Karpas-422 (cell line): ENCODE measurements around the gene ENTPD5. TPM values are rescaled to one million over a fixed set of nuclear protein-coding genes. Genes with fewer than 3 reads are reported as not detected.
A peak's percentile ranks its signal among the peaks of the same experiment; 100 is the strongest.

ENCODE experiments used
- DNase-seq: peaks from one replicate; pipeline ENCODE4 v3.0.0-alpha.2; 2015
- H2AFZ ChIP-seq: fragments of 200-600 bp; sonication (generic); 2 replicates; pipeline ENCODE4 v1.6.1; 2014; ENCODE audit warnings: antibody characterized with exemption, low read length, mixed read lengths
- H3K27ac ChIP-seq: fragments of 200-600 bp; sonication (generic); 2 replicates; pipeline ENCODE4 v1.5.1; 2014; ENCODE audit warnings: mild to moderate bottlenecking, low read length, moderate library complexity
- H3K27me3 ChIP-seq: fragments of 200-600 bp; sonication (generic); 2 replicates; pipeline ENCODE4 v1.6.1; 2014; ENCODE audit warnings: low read length, mixed read lengths
- H3K36me3 ChIP-seq: fragments of 200-600 bp; sonication (generic); 2 replicates; pipeline ENCODE4 v1.6.1; 2014; ENCODE audit warnings: low read length, mixed read lengths; ENCODE audit not compliant: insufficient read depth
- H3K4me1 ChIP-seq: fragments of 200-600 bp; sonication (generic); 2 replicates; pipeline ENCODE4 v1.6.1; 2014; ENCODE audit warnings: mild to moderate bottlenecking, low read length, mixed read lengths
- H3K4me2 ChIP-seq: fragments of 200-600 bp; sonication (generic); 2 replicates; pipeline ENCODE4 v1.6.1; 2014; ENCODE audit warnings: low read length, low read depth, mild to moderate bottlenecking; ENCODE audit not compliant: poor library complexity, severe bottlenecking
- H3K4me3 ChIP-seq: fragments of 200-600 bp; sonication (generic); 2 replicates; pipeline ENCODE4 v1.5.1; 2014; ENCODE audit warnings: mild to moderate bottlenecking, antibody characterized with exemption, low read length, mixed read lengths
- H3K79me2 ChIP-seq: fragments of 200-600 bp; sonication (generic); 2 replicates; pipeline ENCODE4 v1.6.1; 2014; ENCODE audit warnings: mild to moderate bottlenecking, low read length, mixed read lengths
- H3K9ac ChIP-seq: fragments of 200-600 bp; sonication (generic); 2 replicates; pipeline ENCODE4 v1.6.0; 2014; ENCODE audit warnings: low read length
- H3K9me2 ChIP-seq: fragments of 200-600 bp; sonication (generic), shearing (Covaris generic); replicated peaks from 2 replicates; pipeline ENCODE4 v1.6.0; 2014; ENCODE audit warnings: mild to moderate bottlenecking, low read length, moderate library complexity; ENCODE audit not compliant: insufficient read depth
- H3K9me3 ChIP-seq: fragments of 300-700, 200-600 bp; sonication (generic); 2 replicates; pipeline ENCODE4 v1.6.1; 2014; ENCODE audit warnings: low read length, mixed read lengths
- H4K20me1 ChIP-seq: fragments of 200-600 bp; sonication (generic); 2 replicates; pipeline ENCODE4 v1.6.1; 2014; ENCODE audit warnings: mild to moderate bottlenecking, antibody characterized with exemption, low read length, low read depth; ENCODE audit not compliant: insufficient read depth
- total RNA-seq: library from RNA; depleted of rRNA; stranded (reverse); fragments of >200 nt; shearing (Covaris generic); gene quantifications from 2 replicates; pipeline ENCODE4 v1.2.3, GENCODE V29; 2014; ENCODE audit warnings: low replicate concordance; rRNA removed

Gene ENTPD5
- 22.3 and 26.3 TPM in 2 replicates for total RNA-seq

- H3K4me2 ChIP-seq = peak within 1 kb of the TSS; percentile 81
- DNase-seq = peak; percentile 96
Measured at GRCh38 chr14:74018586-74019407, at the start of gene ENTPD5, which contains the start of gene BBOF1. TSS of gene ENTPD5 (minus strand) at chr14:74019288. CDS start at chr14:73988102, 31,186 bp downstream. TSS of gene BBOF1 (plus strand) at chr14:74019349. CDS start at chr14:74019479, 130 bp downstream.

DNA sequence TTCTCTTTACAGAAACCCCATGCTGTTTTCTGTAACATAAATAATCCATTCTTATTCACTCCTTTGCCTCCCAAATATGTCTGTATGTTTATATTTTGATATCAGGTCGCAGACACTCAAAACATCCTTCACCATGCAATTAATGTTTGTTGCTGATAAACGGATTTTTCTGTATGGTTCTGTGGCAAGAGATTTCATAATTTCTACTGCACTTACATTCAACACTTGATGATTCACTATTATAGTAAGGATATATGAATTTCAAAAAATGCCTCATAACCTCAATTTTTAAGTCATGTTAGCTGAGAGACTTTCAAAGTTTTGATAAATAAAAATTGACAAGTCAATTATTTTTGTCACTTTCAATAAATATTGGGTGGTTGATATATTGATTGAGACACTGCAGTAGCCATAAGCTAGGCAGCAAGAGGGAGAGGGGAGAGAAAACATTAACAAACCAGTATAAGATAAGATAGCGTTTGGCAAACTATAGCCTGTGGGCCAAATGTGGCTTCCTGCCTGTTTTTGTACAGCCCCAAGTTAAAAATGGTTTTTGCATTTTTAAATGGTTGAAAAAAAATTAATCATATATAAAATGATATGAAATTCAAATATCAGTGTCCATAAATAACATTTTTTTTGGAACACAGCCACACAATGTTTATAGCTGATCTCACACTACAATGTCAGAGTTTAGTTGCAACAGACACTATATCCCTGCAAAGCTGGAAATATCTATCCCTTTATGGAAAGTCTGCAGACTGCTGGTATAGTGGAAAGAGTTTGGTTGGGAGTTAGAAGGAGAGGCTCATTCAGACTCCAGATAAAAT is 46.9 kb upstream of the ENTPD5 start:
- H3K4me3 ChIP-seq = no peak overlapping the region
- H3K9ac ChIP-seq = no peak overlapping the region
- no peak for DNase-seq
- H2AFZ ChIP-seq = no peak overlapping the region
- H3K4me2 ChIP-seq = no peak overlapping the region
- H3K36me3 ChIP-seq = peaks cover 4% of the 10 kb centered on the region
- H3K79me2 ChIP-seq = no peaks in the 10 kb centered on the region
- H3K9me2 ChIP-seq = no peaks in the 10 kb centered on the region
- H4K20me1 ChIP-seq = no peaks in the 10 kb centered on the region
- H3K27ac ChIP-seq = no peak overlapping the region
- no peaks in the 10 kb centered on the region for H3K4me1 ChIP-seq
- no peaks in the 10 kb centered on the region for H3K9me3 ChIP-seq
- no peaks in the 10 kb centered on the region for H3K27me3 ChIP-seq

More at GRCh38 chr14:74018586-74019407, at the start of gene ENTPD5, which contains the start of gene BBOF1:
- no peaks in the 10 kb centered on the region for H3K27me3 ChIP-seq
- H3K4me3 ChIP-seq = peak within 1 kb of the TSS; percentile 95
- peak within 1 kb of the TSS; percentile 88 for H2AFZ ChIP-seq
- no peaks in the 10 kb centered on the region for H3K9me2 ChIP-seq
- peak within 1 kb of the TSS; percentile 96 for H3K9ac ChIP-seq
- no peaks in the 10 kb centered on the region for H3K36me3 ChIP-seq
- H3K4me1 ChIP-seq = peaks cover 20% of the 10 kb centered on the region
- H3K27ac ChIP-seq = peak within 1 kb of the TSS; percentile 42; the same call in 1 of the 2 replicates
- H4K20me1 ChIP-seq = no peaks in the 10 kb centered on the region
- no peaks in the 10 kb centered on the region for H3K9me3 ChIP-seq
- H3K79me2 ChIP-seq = peaks cover 25% of the 10 kb centered on the region

DNA sequence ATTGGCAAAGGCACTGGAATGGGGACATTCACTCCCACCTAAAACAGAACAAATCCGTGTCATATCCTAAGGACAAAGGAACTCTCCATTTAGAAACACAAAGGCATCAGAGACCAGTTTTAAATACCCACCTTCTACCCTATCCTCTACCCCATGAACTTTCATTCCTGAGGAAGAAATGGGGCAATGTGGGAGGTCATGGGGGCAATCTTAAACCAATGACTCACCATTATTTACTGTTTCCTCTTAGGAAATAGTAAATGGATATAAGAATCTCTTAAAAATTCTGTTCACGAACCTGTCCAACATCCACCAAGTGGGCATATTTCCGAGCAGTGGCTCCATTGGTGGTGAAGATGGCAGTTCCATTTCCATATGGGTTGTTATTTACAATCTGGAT is 45.8 kb upstream of the ENTPD5 start:
- no peak overlapping the region for H2AFZ ChIP-seq
- no peaks in the 10 kb centered on the region for H3K9me3 ChIP-seq
- H3K27ac ChIP-seq = no peak overlapping the region
- no peak for DNase-seq
- no peaks in the 10 kb centered on the region for H3K27me3 ChIP-seq
- no peak overlapping the region for H3K4me2 ChIP-seq
- no peak overlapping the region for H3K4me3 ChIP-seq
- H3K36me3 ChIP-seq = peaks cover 7% of the 10 kb centered on the region
- no peaks in the 10 kb centered on the region for H3K4me1 ChIP-seq
- no peak overlapping the region for H3K9ac ChIP-seq
- H4K20me1 ChIP-seq = no peaks in the 10 kb centered on the region
- no peaks in the 10 kb centered on the region for H3K9me2 ChIP-seq
- H3K79me2 ChIP-seq = no peaks in the 10 kb centered on the region

- DNase-seq = no peak
- H2AFZ ChIP-seq = no peak overlapping the region
- peaks cover 7% of the 10 kb centered on the region for H3K36me3 ChIP-seq
- no peaks in the 10 kb centered on the region for H3K9me3 ChIP-seq
- H3K4me2 ChIP-seq = no peak overlapping the region
- no peaks in the 10 kb centered on the region for H3K27me3 ChIP-seq
- H3K9ac ChIP-seq = no peak overlapping the region
- no peaks in the 10 kb centered on the region for H3K79me2 ChIP-seq
- no peak overlapping the region for H3K4me3 ChIP-seq
- no peaks in the 10 kb centered on the region for H4K20me1 ChIP-seq
- H3K27ac ChIP-seq = no peak overlapping the region
- H3K9me2 ChIP-seq = no peaks in the 10 kb centered on the region
- H3K4me1 ChIP-seq = no peaks in the 10 kb centered on the region
Measured at GRCh38 chr14:74064426-74064825, 45.3 kb upstream of the ENTPD5 start.

DNA sequence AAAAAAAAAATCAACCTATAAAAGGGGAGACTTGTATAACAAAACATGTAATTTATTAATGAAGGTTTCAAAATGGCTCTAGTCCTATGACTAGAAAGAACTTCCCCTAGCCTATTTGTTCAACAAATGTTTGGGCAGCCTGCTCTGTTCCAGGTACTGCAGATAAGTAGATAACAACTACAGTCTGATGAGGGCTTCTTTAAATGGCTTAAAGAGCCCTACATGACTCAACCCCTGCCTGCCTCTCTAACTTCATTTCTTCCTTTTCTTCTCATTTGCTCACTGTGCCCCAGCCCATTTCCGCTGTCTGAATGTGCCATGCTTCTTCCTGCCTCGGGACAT is 43.7 kb upstream of the ENTPD5 start:
- Histone ChIP-seq H3K27me3 (no peaks in the 10 kb centered on the region), H3K4me3 (no peak overlapping the region), H3K9me3 (no peaks in the 10 kb centered on the region), H3K9ac (no peak overlapping the region), H3K79me2 (no peaks in the 10 kb centered on the region), H3K27ac (no peak overlapping the region), H2AFZ (no peak overlapping the region), H3K4me1 (no peaks in the 10 kb centered on the region), H3K4me2 (no peak overlapping the region), H3K36me3 (peaks cover 7% of the 10 kb centered on the region), H4K20me1 (no peaks in the 10 kb centered on the region), H3K9me2 (no peaks in the 10 kb centered on the region)
- no peak for DNase-seq

DNA sequence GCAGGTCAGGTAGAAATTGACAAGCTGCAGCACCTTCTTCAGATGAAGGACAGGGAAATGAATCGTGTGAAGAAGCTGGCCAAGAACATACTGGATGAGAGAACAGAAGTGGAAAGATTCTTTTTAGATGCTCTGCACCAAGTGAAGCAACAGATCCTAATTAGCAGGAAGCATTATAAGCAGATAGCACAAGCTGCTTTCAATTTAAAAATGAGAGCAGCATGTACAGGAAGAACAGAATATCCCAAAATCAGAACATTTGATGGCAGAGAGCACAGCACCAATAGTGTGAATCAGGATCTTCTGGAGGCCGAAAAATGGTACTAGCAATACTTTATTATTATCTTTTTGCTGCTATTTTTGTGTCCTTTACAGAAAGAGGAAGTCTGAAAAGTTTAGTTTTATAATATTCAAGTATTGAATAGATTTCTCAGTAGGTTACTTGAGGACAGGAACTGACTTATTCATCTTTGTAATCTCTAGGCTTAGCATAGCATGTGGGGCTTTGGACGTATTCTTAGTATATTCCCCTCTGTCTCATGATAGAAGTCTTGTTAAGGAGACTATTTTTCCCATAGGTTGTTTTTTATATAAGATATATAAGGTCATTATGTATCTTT is 30.9 kb upstream of the ENTPD5 start:
- Histone ChIP-seq H3K9me2 (no peaks in the 10 kb centered on the region), H2AFZ (0 out of 2 replicates have a peak overlapping the region, but pooled peaks have one; percentile 17), H3K4me1 (peaks cover 11% of the 10 kb centered on the region), H3K27ac (no peak overlapping the region), H3K79me2 (no peaks in the 10 kb centered on the region), H3K4me2 (peak overlapping the region; percentile 31), H3K36me3 (no peaks in the 10 kb centered on the region), H3K27me3 (no peaks in the 10 kb centered on the region), H3K9ac (no peak overlapping the region), H4K20me1 (no peaks in the 10 kb centered on the region), H3K4me3 (no peak overlapping the region), H3K9me3 (no peaks in the 10 kb centered on the region)
- peak; percentile 75 for DNase-seq

GRCh38 chr14:74048281-74048680 is 29.2 kb upstream of the ENTPD5 start:
- Histone ChIP-seq H3K9me3 (no peaks in the 10 kb centered on the region), H3K9ac (no peak overlapping the region), H3K4me1 (peaks cover 11% of the 10 kb centered on the region), H2AFZ (no peak overlapping the region), H3K79me2 (no peaks in the 10 kb centered on the region), H3K9me2 (no peaks in the 10 kb centered on the region), H3K27me3 (no peaks in the 10 kb centered on the region), H4K20me1 (no peaks in the 10 kb centered on the region), H3K36me3 (no peaks in the 10 kb centered on the region), H3K4me3 (no peak overlapping the region), H3K4me2 (no peak overlapping the region), H3K27ac (no peak overlapping the region)
- DNase-seq = no peak

DNA sequence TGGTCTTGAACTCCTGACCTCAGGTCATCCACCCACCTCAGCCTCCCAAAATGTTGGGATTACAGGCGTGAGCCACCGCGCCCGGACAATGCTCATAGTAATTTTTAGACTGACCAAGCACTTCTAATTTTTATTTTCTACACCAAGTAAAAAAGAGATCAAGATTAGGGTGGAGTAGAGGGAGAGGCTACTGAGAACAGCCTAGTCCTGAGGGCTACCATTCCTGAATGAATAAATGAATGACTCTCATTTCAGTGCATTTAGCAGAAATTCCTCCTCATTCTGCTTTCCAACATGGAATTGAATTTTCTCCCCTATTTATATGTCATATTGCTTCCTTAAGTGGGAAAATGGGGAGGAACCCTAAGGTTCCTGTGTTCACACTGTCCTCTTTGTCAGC is 26.4 kb upstream of the ENTPD5 start:
- no peaks in the 10 kb centered on the region for H3K36me3 ChIP-seq
- no peak overlapping the region for H3K27ac ChIP-seq
- peaks cover 10% of the 10 kb centered on the region for H3K4me1 ChIP-seq
- no peak overlapping the region for H3K4me2 ChIP-seq
- no peaks in the 10 kb centered on the region for H3K9me3 ChIP-seq
- no peaks in the 10 kb centered on the region for H4K20me1 ChIP-seq
- H3K9ac ChIP-seq = no peak overlapping the region
- H3K79me2 ChIP-seq = no peaks in the 10 kb centered on the region
- no peak overlapping the region for H2AFZ ChIP-seq
- H3K9me2 ChIP-seq = no peaks in the 10 kb centered on the region
- H3K4me3 ChIP-seq = no peak overlapping the region
- no peak for DNase-seq
- no peaks in the 10 kb centered on the region for H3K27me3 ChIP-seq
